Metanephros (tissue), 2 donors: Measurements from ENCODE around the gene TBATA. TPM values are rescaled to one million over a fixed set of nuclear protein-coding genes. Genes with fewer than 3 reads are reported as not detected.

ENCODE experiments used
- small RNA-seq: library from RNA; depleted of rRNA; stranded (forward); fragments of <200 nt; gene quantifications from one replicate; pipeline ENCODE3, GENCODE V24; 2014; ENCODE audit warnings: low replicate concordance
- total RNA-seq: library from RNA; depleted of rRNA; stranded (reverse); fragments of >200 nt; gene quantifications from one replicate; pipeline ENCODE4 v1.2.3, GENCODE V29; 2014

Gene TBATA
- not detected for total RNA-seq

DNA sequence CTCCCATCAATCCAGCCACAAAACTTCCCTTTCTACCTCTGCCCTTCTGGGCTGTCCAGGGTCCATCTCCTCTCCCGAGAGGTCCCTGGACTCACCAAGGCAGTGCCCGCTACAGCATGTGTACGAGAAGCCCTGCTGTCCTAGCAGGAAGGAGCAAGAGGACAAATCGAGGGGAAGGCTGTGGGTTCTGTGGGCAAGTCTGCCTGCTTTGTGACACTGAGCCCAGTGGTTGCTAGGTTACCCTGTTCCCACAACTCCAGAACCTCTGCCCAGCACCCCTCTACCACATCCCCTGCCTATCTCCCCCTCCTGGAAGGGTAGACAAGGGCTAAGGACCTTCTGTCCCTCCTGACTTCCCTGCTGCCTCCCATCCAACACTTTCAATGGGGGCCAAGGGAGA, at the start of gene TBATA:
Gene TBATA (minus strand): TSS at position 188 of the 400 bp plus-strand sequence. CDS start 1,998 bp downstream, outside the sequence.

GRCh38 chr10:70815504-70816219, 30.5 kb upstream of the TBATA start, which contains the start of gene SGPL1:
Gene SGPL1, plus strand, starts transcription at chr10:70815948. Its CDS starts 906 bp downstream, at chr10:70816854.

Small RNAs within 50 kb of the gene (small RNA-seq; reads per million reads assigned to genes)
- not detected for gene RPS26P40

Other genes starting within 250 kb of the TBATA start
- gene PRF1, start 182.6 kb downstream of the TBATA start, total RNA-seq = 2.0 TPM
- gene ADAMTS14, start 112.9 kb downstream of the TBATA start, total RNA-seq = 4.0 TPM
- 70.1 TPM for gene SGPL1, start 30.6 kb upstream of the TBATA start, total RNA-seq
- 71.8 TPM for gene PCBD1, start 103.2 kb upstream of the TBATA start, total RNA-seq